ENCODE results near the gene MED15.

MED15 gene

GRCh38 chr22:20578192-20578591 is 70.8 kb downstream of the MED15 start:
- TF ChIP-seq CTCF (IDR thresholded peaks at IDR 0.05) = no peak
- Histone ChIP-seq H3K27me3 (ENCODE audit: control insufficient read depth, insufficient read depth, low read length) (no peaks in the 10 kb centered on the region), H3K79me2 (no peaks in the 10 kb centered on the region), H3K4me3 (ENCODE audit: low read depth, low read length) (no peak overlapping the region), H3K4me2 (ENCODE audit: low read length) (no peak overlapping the region), H3K9me3 (ENCODE audit: control insufficient read depth, low read length) (no peaks in the 10 kb centered on the region), H3K27ac (no peak overlapping the region), H3K9ac (no peak overlapping the region), H2AFZ (no peak overlapping the region), H3K36me3 (ENCODE audit: control insufficient read depth, insufficient read depth, low read length) (no peaks in the 10 kb centered on the region), H3K4me1 (no peaks in the 10 kb centered on the region)

- Histone ChIP-seq H3K36me3 (ENCODE audit: control insufficient read depth, insufficient read depth, low read length) (no peaks in the 10 kb centered on the region), H3K27ac (no peak overlapping the region), H3K4me3 (ENCODE audit: low read depth, low read length) (no peak overlapping the region), H3K4me2 (ENCODE audit: low read length) (no peak overlapping the region), H3K9ac (no peak overlapping the region), H3K4me1 (no peaks in the 10 kb centered on the region), H3K9me3 (ENCODE audit: control insufficient read depth, low read length) (no peaks in the 10 kb centered on the region), H3K27me3 (ENCODE audit: control insufficient read depth, insufficient read depth, low read length) (no peaks in the 10 kb centered on the region), H3K79me2 (no peaks in the 10 kb centered on the region), H2AFZ (no peak overlapping the region)
- TF ChIP-seq CTCF (IDR thresholded peaks at IDR 0.05) = no peak
These were observed 71.3 kb downstream of the MED15 start for GRCh38 chr22:20578707-20579106.

GRCh38 chr22:20579273-20580120 is 72.1 kb downstream of the MED15 start:
- Histone ChIP-seq H3K4me1 (no peaks in the 10 kb centered on the region), H3K79me2 (no peaks in the 10 kb centered on the region), H3K9ac (no peak overlapping the region), H2AFZ (no peak overlapping the region), H3K36me3 (ENCODE audit: control insufficient read depth, insufficient read depth, low read length) (no peaks in the 10 kb centered on the region), H3K4me3 (ENCODE audit: low read depth, low read length) (no peak overlapping the region), H3K9me3 (ENCODE audit: control insufficient read depth, low read length) (no peaks in the 10 kb centered on the region), H3K27me3 (ENCODE audit: control insufficient read depth, insufficient read depth, low read length) (no peaks in the 10 kb centered on the region), H3K27ac (no peak overlapping the region), H3K4me2 (ENCODE audit: low read length) (no peak overlapping the region)
- TF ChIP-seq CTCF (IDR thresholded peaks at IDR 0.05) = no peak

- H3K79me2 ChIP-seq = no peaks in the 10 kb centered on the region
- H3K4me1 ChIP-seq = no peaks in the 10 kb centered on the region
- no peaks in the 10 kb centered on the region for H3K9me3 ChIP-seq (ENCODE audit: control insufficient read depth, low read length)
- H2AFZ ChIP-seq = no peak overlapping the region
- H3K4me3 ChIP-seq (ENCODE audit: low read depth, low read length) = no peak overlapping the region
- H3K27ac ChIP-seq = no peak overlapping the region
- TF ChIP-seq CTCF (IDR thresholded peaks at IDR 0.05) = no peak
- H3K27me3 ChIP-seq (ENCODE audit: control insufficient read depth, insufficient read depth, low read length) = no peaks in the 10 kb centered on the region
- no peak overlapping the region for H3K9ac ChIP-seq
- no peak overlapping the region for H3K4me2 ChIP-seq (ENCODE audit: low read length)
- H3K36me3 ChIP-seq (ENCODE audit: control insufficient read depth, insufficient read depth, low read length) = no peaks in the 10 kb centered on the region
These were observed 72.8 kb downstream of the MED15 start for GRCh38 chr22:20580179-20580578.
